HG03432 (cell line): ENCODE results near the gene MUC6.
"Not testable (repeated sequence)": the region's sequence is repeated elsewhere in the genome, so short reads cannot be mapped to it uniquely, and the experiment has no call there.

ENCODE experiments used
- ATAC-seq: cut with Tn5 transposase; IDR thresholded peaks from one replicate; pipeline ENCODE4 v1.9.1; 2021; ENCODE audit warnings: mild to moderate bottlenecking, moderate library complexity; ENCODE audit not compliant: unreplicated experiment

Gene MUC6

GRCh38 chr11:991034-991433 lies 45.5 kb downstream of the MUC6 start:
- ATAC-seq: no peak

DNA sequence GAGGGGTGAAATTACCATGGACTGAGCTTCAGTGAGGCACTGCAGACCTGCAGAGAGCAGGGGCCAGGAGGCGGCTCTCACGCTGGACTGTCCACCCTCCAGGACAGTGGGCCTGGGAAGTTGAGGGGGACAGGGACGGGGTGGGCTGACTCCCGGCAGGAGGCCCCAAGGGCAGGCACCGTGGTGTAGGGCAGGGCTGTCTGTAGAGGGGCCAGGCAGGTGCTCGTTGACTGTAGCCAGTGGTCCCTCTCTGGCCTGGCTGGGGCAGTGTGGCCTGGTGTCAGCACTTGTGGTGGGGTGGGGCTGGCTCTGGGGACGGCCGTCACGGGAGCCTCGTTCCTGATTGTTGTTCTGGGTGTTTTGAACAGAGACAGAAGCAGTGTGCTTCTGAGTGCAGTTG lies 46.4 kb downstream of the MUC6 start:
- ATAC-seq: no peak

- no peak for ATAC-seq
Measured at GRCh38 chr11:987671-988070, 48.8 kb downstream of the MUC6 start.

DNA sequence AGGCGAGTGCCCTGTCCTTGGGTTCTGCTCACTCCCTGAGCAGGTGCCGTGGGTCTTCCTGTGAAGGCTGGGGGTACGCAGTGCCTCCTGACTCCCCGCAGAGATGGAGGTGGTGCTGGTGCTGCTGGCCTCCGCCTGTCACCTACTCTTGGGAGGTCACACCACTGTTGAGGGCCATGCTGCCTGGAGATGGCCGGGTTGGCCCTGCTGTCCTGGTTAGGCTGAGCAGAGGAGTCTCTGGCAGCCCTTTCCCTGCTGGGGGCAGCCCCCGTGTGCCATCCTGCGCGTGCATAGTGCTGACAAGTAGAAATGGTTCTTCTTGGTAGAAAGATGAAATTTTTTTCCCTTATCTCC lies 49.6 kb downstream of the MUC6 start:
- ATAC-seq: no peak

DNA sequence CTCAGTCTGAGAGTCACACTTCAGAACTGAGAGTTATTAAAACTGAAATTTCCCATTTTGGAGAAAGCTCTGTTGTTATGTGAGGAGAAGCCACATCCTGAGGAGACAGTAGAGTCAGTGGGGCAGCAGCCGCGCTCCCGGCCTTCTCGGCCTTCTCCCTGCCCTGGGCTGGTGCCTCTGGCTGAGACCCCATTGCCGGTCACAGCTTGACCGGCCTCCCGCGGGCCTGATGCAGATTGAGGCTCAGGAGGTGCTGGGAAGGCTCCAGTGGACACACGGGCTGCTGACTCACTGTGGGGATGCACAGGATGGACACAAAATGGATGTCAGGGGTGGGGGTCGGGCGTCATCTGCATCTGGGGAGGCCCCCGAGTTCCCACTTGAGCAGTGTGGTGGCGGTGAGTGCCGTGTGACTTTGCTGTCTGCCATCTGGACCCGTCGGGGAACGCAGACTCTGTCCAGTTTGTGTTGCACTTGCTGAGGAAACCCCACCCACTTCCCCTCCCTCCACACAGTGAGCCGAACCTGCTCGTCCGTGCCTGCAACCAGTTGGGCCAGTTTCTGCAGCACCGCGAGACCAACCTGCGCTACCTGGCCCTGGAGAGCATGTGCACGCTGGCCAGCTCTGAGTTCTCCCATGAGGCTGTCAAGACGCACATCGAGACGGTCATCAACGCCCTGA lies 50.1 kb downstream of the MUC6 start:
- no peak for ATAC-seq

- ATAC-seq: no peak
Measured at GRCh38 chr11:985848-986247, 50.7 kb downstream of the MUC6 start.

GRCh38 chr11:985406-985805 lies 51.1 kb downstream of the MUC6 start:
- no peak for ATAC-seq

DNA sequence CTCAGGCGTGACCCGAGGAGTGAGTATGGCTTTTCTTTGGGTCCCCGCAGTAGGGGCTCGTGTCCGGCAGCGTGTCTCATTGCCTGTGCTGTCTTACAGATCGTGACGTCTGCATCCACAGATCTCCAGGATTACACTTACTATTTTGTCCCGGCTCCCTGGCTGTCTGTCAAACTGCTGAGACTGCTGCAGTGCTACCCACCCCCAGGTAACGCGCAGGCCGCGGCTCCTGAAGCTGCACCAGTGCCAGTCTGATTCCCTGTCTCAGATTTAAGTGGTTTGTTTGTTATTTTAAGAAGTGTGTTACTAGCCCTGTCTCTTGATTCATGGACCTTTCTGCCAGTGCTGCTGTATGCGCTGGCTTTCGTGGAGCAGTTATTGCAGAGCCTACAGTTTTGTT lies 52.0 kb downstream of the MUC6 start:
- no peak for ATAC-seq

DNA sequence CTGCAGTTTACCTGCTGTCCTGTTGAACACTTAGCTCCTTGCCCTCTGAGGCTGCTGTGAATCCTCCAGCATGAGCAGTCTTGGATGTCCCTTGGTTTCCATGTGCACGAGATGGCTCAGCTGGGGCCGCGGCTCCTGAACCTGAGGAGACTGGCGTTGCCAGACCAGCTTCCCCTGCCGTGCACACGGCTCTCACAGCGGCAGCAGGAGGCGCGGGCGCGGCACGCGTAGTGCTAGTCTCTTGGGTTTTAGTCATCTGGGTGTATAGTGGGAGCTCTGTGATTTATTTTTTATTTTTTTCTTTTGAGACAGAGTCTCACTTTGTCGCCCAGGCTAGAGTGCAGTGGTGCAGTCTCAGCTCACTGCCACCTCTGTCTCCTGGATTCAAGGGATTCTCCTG lies 54.8 kb downstream of the MUC6 start:
- no peak for ATAC-seq

DNA sequence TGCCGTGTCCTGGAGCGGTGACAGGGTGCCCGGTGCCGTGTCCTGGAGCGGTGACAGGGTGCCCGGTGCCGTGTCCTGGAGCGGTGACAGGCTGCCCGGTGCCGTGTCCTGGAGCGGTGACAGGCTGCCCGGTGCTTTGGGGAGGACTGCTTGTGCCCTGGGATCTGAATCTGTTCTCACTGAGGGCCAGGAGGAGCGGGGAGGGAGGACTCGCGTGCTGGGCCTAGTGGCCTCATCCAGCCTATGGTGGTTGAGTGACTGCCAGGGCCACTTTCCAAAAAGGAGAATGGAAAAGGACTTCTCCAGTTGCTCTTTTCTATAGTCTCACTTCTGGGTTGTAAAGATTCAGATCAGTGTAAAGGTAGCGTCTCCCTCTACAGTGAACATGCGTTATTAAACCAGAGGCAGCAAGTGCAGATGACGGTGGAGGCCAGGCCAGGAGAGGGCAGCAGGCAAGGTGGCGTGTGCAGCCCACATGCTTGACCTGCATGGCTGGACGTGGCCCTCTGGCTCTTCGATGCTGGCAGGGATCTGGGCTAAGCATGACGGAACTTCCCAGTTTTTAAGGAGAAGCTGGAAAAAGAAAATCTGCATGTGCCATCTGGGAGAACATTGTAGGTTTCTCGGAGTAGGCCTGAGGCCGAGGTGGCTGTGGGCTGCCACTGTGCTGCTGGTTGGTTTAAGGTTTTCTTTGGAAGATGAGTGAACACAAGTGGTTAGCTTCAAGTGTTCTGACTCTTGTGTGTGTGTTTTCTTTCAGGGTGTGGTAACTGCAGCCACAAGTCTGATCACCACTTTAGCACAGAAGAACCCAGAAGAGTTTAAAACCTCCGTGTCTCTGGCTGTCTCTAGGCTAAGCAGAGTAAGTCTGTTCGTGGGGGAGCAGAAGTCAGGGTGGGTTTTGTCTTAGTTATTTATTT lies 55.8 kb downstream of the MUC6 start:
- no peak for ATAC-seq

- no peak for ATAC-seq
Measured at GRCh38 chr11:978781-979180, 57.7 kb downstream of the MUC6 start.

GRCh38 chr11:977830-978720 lies 58.4 kb downstream of the MUC6 start:
- no peak for ATAC-seq

- ATAC-seq: no peak
Measured at GRCh38 chr11:976431-977160, 59.9 kb downstream of the MUC6 start.

GRCh38 chr11:975827-976226 lies 60.7 kb downstream of the MUC6 start:
- ATAC-seq: no peak

- not testable (repeated sequence) for ATAC-seq
Measured at GRCh38 chr11:975376-975775, 61.1 kb downstream of the MUC6 start.

DNA sequence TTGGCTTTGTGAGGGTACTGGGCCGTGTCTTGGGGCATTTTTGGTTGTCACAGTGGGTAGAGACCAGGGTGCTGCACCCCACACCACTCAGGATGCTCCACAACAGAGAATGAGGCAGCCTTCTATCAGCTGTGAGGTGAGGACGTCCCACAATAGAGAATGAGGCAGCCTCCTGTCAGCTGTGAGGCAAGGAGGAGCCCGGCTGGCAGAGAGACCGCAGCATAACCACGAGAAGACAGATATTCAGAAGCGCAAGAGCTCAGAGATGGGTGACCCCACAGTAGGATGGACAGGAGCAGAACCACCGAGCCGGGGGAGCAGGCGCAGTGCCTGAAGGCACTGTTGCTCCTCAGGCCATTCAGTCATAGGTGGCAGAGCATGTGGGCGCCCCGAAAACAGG lies 63.3 kb downstream of the MUC6 start:
- ATAC-seq: no peak

DNA sequence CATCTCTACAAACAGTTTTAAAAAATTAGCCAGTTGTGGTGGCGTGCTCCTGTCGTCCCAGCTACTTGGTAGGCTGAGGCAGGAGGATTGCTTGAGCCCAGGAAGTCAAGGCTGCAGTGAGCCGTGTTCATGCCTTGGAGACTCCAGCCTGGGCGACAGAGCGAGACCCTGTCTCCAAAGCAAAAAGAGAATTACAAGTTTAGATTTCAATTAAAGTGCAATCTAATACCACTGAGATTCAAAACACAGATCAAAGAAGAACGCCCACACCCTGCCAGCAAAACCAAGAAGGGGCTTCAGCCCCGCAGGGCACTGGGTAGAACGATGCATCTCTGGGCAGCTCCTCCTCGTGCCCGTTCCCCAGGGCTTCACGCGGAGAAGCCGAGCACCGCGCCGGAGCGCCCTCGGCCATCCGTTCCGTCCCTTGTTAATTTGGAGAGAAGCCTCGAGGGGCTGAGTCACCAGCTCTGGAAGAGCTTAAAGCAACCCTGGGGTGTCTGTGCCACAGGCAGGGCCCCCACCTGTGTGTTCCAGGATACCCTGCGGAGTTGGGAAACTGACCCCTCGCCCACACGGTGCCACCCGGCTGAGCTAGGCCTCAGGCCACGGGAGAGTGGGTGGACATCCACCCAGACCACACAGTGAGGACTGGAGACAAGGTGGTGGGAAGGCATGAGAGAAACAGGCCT lies 63.9 kb downstream of the MUC6 start:
- no peak for ATAC-seq

DNA sequence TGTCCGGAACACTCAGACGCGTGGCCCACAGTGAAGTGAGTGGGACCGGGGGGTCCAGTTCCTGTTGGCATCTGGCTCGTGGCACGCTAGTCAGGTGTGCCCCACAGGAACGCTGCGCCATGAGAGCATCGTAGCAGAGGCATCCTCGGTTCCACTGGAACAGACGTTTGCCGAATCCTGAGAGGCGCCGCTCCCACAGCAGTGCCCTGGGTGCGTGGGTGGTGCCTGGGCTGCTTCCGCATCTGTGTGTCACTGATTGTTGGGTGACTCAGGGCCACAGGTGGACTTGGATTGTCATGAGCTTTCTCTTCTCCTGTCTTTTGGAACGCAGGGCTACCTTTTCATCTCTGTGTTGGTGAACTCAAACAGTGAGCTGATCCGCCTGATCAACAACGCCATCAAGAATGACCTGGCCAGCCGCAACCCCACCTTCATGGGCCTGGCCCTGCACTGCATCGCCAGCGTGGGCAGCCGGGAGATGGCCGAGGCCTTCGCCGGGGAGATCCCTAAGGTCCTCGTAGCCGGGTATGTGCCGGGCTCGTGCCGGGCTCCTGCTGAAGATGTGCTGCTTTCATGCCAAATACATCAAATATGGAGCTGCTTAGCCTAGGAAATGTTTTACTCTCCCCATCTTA lies 64.7 kb downstream of the MUC6 start:
- no peak for ATAC-seq

DNA sequence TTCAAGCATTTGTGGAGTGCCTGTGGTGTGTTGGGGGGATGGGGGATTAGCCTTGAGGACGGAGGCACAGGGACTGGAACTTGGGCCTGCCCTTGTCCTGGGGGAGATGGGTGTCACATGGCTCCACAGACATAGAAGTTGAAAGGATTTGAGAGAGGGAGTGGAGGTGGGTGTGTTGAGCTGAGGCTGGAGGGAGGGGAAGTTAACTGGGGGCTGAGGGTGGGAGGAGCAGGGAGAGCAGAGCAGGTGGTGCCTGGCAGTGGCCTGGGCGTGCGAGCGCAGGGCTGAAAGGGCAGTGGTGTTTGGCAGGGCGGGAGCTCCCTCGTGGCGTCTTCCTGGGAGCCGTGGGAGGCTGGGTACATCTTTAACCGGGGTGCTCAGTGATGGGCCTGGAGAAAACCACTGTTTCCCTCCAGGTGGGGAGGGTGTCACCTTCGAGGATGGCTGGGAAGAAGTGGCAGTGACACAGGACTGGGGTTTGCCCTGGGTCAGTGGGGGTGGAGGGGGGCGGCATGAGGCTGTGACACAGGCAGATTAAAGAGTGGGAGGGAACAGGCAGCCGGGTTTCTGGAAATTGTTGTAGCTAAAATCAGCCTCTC lies 65.3 kb downstream of the MUC6 start:
- ATAC-seq: no peak
